ENCODE results near the gene SLC6A3. TPM values are rescaled to one million over a fixed set of nuclear protein-coding genes. Genes with fewer than 3 reads are reported as not detected.

Gene SLC6A3
- total RNA-seq, 2 donors from 2014 or later, result 0.10 to 0.19 TPM

DNA sequence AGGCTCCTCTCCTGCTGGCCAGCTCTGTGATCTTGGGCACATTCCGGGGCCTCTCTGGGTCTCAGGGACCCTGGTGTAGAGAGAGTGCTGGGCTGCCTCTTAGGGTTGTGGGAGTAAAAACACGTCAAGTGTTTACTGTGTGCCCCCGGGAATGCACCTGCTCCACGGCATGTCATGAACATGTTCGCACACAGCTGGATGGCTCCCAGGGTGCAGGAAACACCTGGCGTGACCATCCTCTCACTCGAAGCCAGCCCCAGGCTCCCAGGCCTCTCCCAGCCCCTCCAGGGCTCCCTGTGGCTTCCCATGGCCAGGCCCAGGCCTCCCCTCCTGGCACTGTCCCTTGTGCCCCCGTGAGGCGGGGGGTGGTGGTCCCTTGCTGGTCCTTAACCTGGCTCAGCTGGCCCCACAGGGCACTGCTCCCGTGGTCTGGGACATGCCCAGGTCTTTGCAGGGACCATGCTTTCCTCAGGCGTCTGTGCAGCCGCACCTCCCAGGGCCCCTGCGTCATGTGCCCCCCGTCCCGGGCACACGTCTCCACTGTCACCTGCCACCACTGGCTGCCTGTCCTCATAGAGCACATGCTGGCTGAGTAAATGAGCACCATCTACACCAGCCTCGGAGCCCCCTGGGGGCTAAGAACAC, 44.9 kb downstream of the SLC6A3 start:
- DNase-seq (ENCODE audit: low spot score), result no peak
- intact Hi-C loops (cut with DNase I), result no loop called here

DNA sequence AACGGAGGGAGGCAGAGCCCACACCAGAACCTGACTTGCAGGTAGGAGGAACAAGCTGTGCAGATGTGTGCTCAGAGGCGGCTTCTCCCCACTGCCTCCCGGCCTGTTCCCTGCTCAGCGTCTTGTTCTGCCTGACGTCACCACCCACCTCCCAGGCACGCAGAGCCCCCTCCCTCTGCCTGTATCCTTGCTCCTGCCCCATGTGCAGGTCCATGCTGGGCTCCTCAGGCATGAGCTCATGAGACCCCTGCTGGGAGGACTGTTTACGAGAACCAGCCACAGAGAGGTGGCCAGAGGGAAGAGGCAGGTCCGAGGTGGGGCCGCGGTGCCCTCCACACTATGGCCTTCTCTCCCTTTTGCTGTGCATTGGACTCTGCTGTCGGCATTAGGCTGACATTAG, 45.5 kb downstream of the SLC6A3 start:
- DNase-seq (ENCODE audit: low spot score), result no peak
- intact Hi-C loops (cut with DNase I), result no loop called here

DNA sequence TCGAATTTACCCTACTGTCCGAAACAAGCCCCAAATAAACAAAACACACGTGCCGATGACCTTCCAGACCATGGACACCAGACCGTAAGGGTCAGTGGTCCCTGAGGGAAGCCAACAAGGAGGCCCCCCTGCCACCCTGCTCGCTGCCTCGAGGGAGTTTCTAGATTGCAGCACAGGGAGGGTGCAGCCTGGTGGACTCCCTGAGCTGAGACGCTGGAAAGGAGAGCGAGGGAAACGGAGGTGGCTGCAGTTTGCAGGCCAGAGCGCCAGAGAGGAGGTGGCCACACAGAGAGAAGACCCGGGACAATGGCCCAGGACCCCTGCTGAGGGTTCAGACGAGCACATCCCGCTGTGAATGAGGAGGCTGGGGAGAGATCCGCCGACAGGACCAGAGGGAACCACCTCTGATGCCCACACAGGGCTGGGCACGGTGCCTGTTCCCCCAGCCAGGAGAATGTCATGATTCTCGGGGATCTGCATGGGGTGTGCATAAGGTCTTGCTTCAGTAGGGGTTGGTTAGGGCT, 48.9 kb downstream of the SLC6A3 start:
- intact Hi-C loops (cut with DNase I), result no loop called here
- no peak for DNase-seq (ENCODE audit: low spot score)

DNA sequence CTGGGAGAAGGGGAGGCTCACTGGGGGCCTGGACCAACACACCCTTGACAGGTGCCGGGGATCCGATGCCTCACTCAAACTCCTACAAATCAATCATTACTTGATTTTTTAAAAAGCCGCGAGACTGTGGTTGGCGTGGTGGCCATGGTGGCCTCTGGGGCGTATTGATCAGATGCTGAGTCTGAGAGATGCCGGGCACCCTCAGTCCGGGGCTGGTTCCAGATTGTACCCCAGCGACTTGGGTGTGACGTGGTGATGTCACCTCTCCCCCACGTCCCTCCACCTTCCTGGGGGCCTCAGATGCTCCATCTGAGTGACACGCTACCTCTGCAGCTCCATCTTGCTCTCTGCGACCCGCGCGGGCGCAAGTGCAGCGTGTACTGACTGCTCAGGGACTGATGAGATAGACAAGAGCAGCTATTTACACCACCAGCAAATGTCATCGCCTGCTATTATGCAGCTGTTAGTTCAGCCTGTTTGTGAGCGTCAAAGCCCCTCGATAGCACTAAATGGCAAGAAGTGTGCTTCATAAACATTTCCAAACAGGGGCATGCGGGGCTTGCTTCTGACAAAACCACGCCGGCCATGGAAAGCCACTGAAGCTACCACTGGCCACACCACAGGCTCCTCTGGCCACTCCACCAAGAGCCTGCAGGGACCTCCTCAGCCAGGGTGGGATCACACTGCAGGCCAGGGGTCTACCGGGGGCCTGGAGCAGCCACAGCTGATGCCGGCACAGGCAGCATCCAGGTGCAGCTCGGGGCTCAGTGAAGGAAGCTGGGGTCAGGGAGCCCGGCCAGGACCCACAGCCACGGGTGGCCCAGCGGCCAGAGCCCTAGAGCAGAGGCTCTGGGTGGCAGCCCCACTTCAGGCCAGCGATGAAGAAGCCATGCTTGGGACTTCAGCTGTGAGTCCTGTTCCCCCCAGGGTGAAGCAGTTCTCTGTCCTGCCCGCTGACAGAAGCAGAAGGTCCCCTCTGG, 50.1 kb downstream of the SLC6A3 start:
- no peak for DNase-seq (ENCODE audit: low spot score)
- intact Hi-C loops (cut with DNase I), result no loop called here

DNA sequence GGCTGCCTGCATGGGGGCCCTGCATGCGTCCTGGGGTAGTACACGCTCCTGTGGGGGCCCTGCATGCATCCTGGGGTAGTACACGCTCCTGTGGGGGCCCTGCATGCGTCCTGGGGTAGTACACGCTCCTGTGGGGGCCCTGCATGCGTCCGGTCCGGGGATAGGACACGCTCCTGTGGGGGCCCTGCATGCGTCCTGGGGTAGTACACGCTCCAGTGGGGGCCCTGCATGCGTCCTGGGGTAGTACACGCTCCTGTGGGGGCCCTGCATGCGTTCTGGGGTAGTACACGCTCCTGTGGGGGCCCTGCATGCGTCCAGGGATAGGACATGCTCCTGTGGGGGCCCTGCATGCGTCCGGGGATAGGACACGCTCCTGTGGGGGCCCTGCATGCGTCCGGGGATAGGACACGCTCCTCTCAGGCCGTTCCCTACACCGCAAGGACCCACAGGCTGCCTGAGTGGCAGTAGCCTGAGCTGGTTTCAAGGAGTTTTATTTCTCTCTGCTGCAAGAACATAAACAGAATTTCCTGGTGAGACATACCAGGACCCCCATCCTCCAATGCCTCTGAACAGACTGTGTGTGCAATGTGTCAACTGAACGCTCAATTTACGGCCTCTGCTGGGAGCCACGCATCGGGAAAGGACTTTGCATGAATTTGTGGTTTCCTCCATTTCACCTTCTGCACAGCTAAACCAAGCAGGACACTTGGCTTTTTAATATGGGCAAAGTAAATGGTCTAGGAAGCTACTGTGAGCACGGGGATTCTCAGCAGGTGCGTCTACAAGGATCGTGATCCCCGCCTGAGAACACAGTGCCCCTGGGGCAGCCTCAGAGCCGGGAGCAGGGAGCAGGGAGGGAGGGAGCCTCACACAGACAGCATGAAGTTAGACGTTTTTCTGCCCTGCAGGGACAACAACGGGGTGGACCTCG, 51.4 kb downstream of the SLC6A3 start:
- DNase-seq (ENCODE audit: low spot score), result no peak
- intact Hi-C loops (cut with DNase I), result no loop called here

DNA sequence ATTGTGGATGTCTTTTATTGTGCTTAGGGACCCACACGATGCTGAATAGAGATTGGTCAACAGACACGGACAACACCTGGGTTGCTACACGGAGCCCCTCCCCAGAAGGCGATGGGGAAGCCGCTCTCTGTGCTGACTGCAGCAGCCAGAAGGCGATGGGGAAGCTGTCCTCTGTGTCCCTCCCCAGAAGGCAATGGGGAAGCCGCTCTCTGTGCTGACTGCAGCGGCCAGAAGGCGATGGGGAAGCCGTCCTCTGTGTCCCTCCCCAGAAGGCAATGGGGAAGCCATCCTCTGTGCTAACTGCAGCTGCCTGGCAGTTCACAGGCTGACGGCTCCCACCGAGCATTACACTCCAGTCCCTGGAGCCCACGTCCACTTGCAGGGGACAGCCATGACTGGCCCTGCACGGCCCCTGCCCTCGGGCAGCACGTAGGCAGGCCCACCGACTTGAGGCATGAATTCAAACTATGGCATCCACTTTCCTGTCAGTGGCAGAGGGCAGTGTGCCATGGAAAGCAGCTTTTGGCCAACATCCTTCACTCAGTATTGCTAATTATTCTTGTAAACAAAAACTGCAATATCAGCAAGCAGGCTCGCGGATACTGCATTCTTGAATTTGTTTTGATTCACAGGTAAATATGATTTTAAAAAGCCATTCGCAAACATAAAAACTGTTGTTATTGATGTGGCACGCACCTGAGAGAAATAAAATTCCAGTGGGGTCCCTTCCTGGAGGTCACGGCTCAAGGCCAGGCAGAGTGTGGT, 52.3 kb downstream of the SLC6A3 start:
- no peak for DNase-seq (ENCODE audit: low spot score)
- intact Hi-C loops (cut with DNase I), result no loop called here

DNA sequence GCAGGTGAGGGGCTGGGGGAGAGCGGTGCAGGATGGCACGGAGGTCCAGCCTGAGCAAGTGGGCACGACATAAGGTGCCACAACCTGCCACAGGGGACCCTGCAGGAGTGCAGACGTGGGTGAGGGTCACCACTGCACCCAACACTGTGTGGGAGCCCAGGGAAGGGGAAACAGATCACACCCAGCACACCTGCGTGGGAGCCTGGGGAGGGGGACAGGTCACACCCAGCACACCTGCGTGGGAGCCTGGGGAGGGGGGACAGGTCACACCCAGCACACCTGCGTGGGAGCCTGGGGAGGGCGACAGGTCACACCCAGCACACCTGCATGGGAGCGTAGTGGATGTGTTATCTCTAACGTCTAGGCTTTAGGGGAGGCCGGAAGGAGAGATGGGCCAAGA, 53.0 kb downstream of the SLC6A3 start:
- intact Hi-C loops (cut with DNase I), result no loop called here

DNA sequence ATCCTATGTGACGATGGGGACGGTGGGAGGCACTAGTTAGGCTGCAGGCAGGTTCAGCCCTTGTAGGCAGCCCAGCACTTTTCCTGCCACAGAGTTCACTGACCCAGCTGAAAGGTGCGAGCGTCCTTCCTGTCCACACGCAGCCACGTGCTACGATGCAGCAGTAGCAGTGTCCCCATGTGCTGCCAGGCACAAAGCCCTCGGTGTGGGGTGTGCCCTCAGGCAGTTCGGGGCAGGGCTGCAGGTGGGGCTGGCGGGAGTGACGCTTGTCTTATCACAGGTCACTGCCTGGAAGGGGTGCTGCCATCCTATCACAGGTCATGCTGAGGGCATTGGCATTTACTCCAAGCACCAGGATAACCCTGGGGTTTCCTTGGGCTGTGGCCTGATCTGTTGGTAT, 53.5 kb downstream of the SLC6A3 start:
- intact Hi-C loops (cut with DNase I), result no loop called here
- no peak for DNase-seq (ENCODE audit: low spot score)

More for the DNA sequence above, 53.0 kb downstream of the SLC6A3 start:
- DNase-seq (ENCODE audit: low spot score), result no peak

DNA sequence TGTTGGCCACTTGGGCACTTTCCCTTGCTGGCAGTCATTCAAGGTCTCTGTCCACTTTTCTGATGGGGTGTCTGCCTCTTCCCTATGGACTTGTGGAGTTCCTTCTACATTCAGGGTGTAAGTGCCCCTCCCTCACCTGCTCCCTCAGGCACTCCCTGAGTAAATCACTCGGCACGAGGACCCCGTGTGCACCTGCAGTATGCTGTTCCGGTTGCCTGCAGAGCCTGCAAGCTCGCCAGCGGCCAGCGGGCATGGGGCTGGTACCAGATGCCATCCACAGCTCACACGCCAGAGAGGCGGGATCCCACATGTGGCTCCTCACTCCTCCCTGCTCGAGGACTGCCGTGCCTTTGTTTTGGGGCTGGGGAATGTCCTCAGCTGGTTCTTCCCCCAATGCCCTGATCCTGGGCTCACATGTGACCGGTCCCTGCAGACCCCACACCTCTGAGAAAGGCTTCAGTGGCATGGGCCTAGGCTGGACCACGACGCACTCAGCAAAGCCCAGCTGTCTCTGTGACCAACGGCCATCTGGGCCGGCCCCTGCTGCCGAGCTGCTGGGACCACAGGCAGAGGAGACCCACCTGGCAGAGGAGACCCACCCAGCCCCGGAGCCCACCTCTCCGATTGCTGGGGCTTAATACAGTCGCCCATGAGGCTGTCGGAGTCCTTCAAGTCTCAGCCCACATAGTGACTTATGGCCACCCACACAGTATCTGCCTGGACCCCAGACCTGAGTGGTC, 54.2 kb downstream of the SLC6A3 start:
- intact Hi-C loops (cut with DNase I), result no loop called here
- DNase-seq (ENCODE audit: low spot score), result no peak

DNA sequence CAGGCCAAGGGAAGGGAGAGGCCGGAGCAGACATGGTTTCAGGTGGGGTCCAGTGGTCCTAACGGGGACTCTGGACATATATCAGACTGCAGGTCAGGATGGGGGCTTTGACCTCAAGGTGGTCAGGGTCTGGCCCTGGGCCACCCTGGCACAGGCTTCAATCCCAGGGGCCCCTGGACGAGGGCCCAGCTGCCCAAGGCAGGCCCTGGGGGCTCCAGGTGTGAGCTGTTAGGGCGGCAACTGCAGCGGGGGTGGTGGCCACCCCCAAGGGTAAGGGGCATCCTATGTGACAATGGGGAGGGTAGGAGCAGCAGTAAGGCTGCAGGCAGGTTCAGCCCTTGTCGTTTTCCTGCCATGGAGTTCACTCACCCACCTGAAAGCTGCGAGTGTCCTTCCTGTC, 54.9 kb downstream of the SLC6A3 start:
- intact Hi-C loops (cut with DNase I), result no loop called here
- no peak for DNase-seq (ENCODE audit: low spot score)

DNA sequence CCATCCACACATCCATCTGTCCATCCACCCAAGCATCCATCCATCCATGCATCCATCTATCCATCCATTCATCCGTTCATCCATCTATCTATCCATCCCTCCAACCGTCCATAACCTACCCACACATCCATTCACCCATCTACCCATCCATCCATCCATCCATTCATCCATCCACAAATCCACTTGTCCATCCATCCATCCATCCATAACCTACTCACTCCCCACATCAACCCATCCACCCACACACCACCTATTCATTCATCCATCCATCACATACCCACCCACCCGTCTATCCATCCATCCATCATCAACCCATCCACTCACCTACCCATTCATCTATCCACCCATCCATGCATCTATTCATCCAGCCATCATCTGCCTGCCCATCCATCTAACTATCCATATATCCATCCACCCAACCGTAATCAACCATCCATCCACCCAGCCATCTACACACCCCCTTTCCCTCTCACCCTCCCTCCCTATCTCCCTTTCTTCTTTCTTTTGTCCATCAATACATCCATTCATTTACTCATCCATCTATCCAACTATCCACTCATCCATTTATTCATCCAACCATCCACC, 56.8 kb downstream of the SLC6A3 start:
- intact Hi-C loops (cut with DNase I), result no loop called here
- DNase-seq (ENCODE audit: low spot score), result no peak

DNA sequence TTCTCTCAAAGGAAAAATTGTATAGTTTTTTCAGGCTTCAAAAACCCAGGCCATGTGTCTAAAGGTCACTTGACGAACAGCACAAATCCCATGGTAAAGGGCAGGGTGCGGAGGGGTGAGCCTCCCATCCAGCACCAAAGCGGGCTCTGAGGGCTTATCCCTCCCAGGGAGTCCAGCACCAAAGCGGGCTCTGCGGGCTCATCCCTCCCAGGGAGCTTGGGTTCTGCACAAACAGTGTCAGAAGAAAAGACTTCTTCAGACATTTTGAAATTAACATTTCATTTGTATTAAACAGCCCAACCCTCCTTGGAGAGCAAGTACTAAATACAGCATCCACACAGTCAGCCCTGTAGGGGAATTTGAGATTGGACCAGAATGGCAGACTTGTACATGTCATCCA, 57.4 kb downstream of the SLC6A3 start:
- intact Hi-C loops (cut with DNase I), result no loop called here
- no peak for DNase-seq (ENCODE audit: low spot score)

DNA sequence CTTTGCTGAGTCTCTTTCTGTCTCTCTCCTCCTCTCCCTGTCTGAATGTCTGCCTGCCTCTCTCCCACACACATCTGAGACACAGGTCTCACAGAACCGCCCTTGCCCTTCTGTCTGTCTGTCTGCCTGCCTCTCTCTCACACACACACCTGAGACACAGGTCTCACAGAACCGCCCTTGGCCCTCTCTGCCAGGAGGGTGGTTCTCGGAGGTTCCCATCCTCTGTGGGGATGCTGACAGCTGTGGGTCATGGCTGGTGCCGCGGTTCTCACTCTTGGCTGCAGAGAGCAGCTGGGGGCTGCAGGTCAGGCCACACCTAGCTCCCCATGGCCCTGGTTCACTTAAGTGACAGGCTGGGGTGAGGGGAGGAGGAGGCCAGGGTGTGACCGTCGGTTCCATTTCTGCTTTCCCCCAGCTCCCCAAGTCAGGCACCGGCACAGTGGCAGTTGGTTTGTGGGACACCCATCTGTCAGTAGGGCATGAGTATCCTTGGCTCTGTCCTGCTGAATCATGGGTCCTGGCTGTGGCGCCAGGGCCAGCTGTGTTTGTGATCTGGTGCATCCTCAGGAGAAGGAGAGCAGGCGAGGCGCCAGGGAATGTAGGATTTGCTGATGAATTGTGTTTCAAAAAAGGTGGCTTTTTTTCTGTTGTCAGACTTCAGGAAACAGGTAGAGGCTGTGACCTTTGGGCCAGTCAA, 58.0 kb downstream of the SLC6A3 start:
- DNase-seq (ENCODE audit: low spot score), result no peak
- intact Hi-C loops (cut with DNase I), result no loop called here

DNA sequence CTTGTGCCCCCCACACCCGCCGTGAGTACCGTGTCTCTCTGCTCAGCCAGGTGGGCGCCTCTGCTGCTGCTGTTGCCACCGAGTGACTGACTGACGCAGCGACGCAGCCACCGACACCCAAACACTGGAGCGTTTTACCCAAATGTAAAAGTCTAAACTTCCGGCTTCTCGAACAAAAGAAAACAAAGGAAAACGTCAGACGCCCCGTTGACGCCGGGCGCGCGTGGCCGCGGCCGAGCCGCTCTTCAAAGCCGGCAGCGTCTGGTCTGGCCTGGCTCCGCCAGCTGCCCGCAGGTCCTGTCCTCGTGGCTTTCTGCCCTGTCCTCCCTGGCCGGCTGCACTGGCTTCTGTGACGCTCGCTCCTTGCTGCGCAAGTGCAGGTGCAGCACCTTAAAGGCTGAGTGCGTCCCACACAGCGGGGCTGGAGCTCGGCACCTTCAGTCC, 58.9 kb downstream of the SLC6A3 start:
- no peak for DNase-seq (ENCODE audit: low spot score)
- intact Hi-C loops (cut with DNase I), result no loop called here

DNA sequence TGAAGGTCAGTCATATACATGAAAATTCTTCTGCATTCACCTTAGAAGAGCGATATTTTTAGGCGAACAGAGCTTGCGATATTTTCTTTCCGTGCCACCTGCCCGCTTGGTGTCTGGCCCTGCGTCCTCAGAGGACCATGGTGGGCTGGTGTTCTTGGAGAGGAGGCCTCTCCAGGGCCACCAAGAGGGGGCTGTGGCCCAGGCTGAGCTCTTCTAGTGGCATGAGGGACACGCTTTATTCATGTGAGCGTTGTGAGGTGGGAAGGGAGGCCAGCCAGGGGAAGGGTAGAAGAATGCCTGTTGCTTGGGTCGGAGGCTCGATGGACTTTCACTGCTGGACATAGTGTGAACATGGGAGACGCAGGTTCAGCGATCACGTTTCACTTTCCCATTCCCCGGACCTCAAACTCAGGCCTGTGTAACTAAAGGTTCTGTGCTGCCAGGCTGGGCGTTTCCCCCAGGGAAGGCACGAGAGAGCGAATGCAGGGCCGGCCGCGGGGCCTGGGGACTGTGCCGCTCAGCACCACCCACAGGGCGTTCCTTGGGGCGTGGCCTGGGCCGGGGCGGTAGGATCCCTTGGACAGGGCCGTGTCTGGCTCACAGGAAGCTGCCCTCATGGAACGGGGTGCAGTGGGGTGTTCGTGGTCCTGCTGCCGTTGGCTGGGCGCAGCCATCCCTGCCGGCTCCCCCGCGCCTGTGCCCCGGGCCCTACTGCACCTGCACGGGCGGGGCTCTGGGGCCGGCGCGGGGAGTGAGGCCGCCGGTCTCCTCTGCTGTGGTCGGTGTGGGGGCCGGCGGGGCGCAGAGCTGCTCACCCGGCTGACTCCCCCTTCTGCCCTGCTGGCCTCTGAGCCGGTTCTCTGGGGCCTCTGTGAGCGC, 59.6 kb downstream of the SLC6A3 start:
- peak; percentile 96 for DNase-seq (ENCODE audit: low spot score)
- intact Hi-C loops (cut with DNase I), result no loop called here

DNA sequence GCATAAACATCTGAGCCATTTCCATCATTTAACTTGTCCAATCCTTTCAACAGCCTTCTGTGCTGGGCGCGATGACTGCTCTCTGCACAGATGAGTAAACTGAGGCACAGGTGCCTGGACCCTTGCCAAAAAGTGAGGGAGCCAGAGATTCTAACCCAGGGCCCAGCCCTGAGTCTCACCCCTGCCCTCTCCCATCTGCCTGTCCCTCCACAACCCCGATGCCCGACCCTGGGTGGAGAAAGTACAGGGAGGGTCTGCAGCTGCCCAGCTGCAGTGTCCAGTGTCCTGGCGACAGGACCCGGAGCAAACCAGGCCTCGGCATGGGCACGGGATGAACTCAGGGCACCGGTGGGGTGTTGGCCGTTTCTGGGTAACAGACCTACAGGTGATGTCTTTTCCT, 60.7 kb downstream of the SLC6A3 start:
- DNase-seq (ENCODE audit: low spot score), result no peak
- intact Hi-C loops (cut with DNase I), result loop anchor here in 1 of 2 donors (1.0 kb wide), 1 partner anchor 22 kb away; no protein-coding TSS in a partner anchor

Data from posterior vena cava (tissue), 2 donors.